PFSK-1 (cell line): Measurements from ENCODE around the gene BNIP5.

Experiments used
- POLR2AphosphoS5 ChIP-seq: IDR thresholded peaks from 2 replicates; pipeline ENCODE4 v1.6.1; 2012; ENCODE audit warnings: low read depth, mild to moderate bottlenecking, control low read depth, low read length, moderate library complexity
- REST ChIP-seq, 2 experiments: IDR thresholded peaks; 2 replicates each; pipeline versions ENCODE4 v1.6.1 to v1.8.0; 2011 to 2012; ENCODE audit warnings: low read depth in 2 of 2, low read length in 2 of 2, control low read depth in 1 of 2, inconsistent platforms in 1 of 2, mild to moderate bottlenecking in 1 of 2, moderate library complexity in 1 of 2; ENCODE audit not compliant: insufficient read depth in 1 of 2

GRCh38 chr6:36277946-36278470 is 58.7 kb downstream of the BNIP5 start:
- TF ChIP-seq REST (IDR thresholded peaks at IDR 0.05; ENCODE audit: insufficient read depth in 1 of 2, low read depth in 2 of 2, low read length in 2 of 2) (no peak), POLR2AphosphoS5 (no peak)
